HFF-Myc (cell line): ENCODE data around the gene PNMA8C.
A peak's percentile ranks its signal among the peaks of the same experiment; 100 is the strongest.
"Not testable (repeated sequence)": the region's sequence is repeated elsewhere in the genome, so short reads cannot be mapped to it uniquely, and the experiment has no call there.

Experiments
- DNase-seq: peaks from one replicate; pipeline ENCODE4 v3.0.0-alpha.2; 2011; ENCODE audit warnings: low read depth; ENCODE audit errors: extremely low read depth
- H3K4me3 ChIP-seq: replicated peaks from 2 replicates; pipeline ENCODE4 v1.5.1; 2011; ENCODE audit warnings: low read depth, mild to moderate bottlenecking, control low read depth, low read length
- TF ChIP-seq, protein P1 (sequence below): IDR thresholded peaks from 2 replicates; pipeline ENCODE4 v1.5.1; 2012; ENCODE audit warnings: mild to moderate bottlenecking, low read depth, low read length, control low read depth; ENCODE audit errors: missing control alignments

Gene PNMA8C

DNA sequence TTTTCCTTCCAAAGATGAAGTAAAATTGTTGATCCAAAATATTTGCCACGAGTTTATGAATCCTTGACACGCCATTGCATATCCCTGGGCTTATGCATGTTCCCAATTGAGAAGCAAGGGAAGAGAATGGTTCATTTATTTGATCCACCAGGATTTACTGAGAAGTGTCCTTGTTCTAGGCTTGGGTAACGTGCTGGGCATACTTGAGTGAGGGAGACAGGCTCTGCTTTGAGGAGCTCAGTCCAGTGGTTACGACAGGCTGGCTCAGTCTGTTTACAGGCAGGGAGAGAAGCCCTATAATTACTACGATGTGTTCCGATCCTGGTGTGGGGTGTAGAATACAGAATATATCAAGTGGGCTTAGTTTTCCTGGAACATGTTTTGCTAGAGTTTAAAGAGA is 6.3 kb upstream of the PNMA8C start:
- no peak for DNase-seq
- TF ChIP-seq, protein P1, sequence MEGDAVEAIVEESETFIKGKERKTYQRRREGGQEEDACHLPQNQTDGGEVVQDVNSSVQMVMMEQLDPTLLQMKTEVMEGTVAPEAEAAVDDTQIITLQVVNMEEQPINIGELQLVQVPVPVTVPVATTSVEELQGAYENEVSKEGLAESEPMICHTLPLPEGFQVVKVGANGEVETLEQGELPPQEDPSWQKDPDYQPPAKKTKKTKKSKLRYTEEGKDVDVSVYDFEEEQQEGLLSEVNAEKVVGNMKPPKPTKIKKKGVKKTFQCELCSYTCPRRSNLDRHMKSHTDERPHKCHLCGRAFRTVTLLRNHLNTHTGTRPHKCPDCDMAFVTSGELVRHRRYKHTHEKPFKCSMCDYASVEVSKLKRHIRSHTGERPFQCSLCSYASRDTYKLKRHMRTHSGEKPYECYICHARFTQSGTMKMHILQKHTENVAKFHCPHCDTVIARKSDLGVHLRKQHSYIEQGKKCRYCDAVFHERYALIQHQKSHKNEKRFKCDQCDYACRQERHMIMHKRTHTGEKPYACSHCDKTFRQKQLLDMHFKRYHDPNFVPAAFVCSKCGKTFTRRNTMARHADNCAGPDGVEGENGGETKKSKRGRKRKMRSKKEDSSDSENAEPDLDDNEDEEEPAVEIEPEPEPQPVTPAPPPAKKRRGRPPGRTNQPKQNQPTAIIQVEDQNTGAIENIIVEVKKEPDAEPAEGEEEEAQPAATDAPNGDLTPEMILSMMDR = no peak
- H3K4me3 ChIP-seq = no peak overlapping the region

DNA sequence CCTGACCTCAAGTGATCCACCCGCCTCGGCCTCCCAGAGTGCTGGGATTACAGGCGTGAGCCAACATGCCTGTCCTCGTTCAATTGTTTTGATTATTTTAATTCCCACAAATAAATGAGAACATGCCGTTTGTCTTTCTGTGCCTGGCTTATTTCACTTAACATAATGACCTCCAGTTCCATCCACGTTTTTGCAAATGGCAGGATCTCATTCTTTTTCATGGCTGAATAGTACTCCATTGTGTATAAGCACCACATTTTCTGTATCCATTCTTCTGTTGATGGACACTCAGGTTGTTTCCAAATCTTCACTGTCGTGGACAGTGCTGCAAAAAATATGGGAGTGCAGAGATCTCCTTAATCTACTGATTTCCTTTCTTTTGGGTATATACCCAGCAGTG is 4.7 kb upstream of the PNMA8C start:
- not testable (repeated sequence) for H3K4me3 ChIP-seq, DNase-seq

DNA sequence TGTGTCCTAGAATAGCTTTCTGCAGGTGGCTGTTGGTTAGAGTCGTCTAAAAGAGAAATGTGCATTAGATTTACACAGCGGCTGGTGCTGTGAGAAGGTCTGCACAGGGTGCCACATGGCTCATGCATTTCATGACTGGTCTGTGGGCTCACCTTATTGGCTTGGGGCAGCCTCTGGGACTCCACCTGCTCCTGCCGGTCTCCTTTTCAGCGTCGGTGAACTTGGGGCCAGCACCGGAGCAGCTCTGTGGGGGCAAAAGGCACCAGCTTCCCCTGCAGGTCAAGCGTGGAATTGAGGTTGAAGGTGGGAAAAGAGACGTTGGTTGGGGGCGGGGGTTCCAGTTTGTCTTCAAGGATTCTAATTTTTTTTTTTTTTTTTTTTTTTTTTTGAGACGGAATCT is 3.1 kb upstream of the PNMA8C start:
- no peak for DNase-seq
- TF ChIP-seq, protein P1 = peak; percentile 17
- H3K4me3 ChIP-seq = no peak overlapping the region

DNA sequence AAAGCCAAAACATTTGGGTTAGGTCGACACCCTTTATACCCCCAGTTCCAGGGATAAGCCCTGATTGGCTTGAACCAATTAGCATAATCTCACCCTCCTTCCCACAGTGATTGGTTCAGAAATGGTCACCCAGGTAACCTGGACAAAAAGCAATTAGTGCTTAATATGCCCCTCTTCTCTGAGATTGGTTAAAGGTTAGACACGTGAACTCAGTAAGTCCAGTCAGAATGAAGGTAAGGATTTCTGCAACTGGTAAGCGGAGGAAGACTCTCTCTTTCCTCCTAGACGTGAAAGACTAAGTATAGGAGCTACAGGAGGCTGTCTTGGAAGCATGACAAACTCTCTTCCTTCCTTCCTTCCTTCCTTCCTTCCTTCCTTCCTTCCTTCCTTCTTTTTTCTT is 1.3 kb upstream of the PNMA8C start:
- no peak for DNase-seq
- no peak overlapping the region for H3K4me3 ChIP-seq
- TF ChIP-seq, protein P1 = no peak

DNA sequence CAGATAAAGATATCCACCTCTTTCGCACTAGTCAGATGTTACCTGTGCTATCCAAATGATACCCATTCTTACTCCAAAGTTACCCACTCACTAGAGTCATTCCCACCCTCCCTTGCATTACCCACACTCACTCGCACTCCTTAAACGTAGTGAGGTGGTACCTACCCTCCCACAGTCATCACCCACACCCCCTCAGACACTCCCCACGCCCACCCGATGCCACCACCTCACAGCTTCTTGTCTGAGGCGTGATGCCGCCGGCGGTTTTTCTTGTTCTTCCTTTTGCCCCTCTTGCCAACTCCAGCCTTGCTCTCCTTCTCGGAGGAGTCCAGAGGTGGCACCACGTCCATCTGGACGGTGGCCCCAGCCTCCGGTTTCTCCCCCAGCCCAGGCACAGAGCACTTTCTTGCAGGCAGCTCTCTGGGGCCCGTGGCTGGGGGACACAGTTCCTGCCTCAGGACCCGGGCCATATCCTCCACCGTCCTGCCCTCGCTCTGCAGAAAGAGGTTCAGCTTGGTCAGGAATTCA is 1.2 kb downstream of the PNMA8C start:
- TF ChIP-seq, protein P1 = no peak
- DNase-seq = no peak
- no peak overlapping the region for H3K4me3 ChIP-seq

DNA sequence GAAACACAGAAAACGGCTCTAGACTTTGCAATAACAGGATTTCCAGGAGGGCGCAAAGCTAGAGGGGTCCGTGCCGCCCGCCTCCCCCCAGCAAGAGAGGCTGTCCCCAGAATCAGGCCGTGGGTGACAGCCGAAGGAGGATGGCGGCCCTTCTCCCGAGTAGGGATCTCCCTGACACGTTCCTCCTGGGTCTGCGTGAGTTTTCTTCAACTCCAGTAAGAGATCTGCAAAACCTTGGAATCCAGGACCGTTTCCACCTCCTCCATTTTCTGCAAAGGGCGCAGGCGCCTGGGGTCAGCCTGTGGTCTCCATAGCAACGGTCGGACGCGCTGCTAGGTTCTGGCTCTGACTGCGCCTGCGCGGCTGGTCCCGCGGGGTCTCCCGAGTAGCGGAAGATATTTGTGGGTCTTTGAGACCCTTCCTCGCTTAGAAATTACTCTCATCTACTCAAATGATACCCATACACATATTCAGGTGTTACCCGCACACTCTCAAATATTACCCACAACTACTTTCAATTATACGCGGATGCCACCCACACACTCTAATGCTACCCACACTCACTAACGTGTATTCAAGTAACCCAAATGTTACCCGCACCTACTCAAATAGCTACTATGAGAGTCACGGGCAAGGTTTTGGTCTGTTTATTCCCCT is 2.1 kb downstream of the PNMA8C start:
- peak; percentile 60 for DNase-seq
- TF ChIP-seq, protein P1 = no peak
- peak overlapping the region; percentile 53 for H3K4me3 ChIP-seq

DNA sequence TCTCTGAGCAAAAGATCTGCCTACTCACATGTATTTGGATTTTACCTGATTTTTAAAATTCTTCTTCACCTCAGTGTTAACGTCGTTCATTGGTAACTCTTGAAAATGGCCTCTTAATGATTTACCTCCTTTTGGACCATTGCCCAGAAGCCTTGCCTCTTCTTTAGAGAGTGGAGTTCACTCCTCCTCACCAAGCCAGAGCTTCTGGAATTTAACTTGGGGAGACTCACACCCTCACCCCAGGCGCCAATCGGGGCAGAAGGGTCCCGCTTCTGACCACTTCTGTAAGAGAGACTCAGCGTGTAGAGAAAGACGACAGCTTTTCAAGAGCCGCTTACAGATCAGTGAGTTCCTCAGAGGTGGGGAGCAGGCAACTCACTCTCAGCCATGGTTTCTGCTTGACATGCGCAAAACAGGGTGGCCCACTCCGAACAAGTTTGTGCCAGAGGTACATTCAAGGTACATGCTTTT is 2.7 kb downstream of the PNMA8C start:
- no peak for DNase-seq
- peak overlapping the region; percentile 53 for H3K4me3 ChIP-seq

More for the DNA sequence above, 2.7 kb downstream of the PNMA8C start:
- TF ChIP-seq, protein P1 = no peak
